Lower lobe of right lung (tissue), 2 donors: ENCODE data around the gene KCTD5. TPM values are rescaled to one million over a fixed set of nuclear protein-coding genes. Genes with fewer than 3 reads are reported as not detected.
"Not testable (repeated sequence)": the region's sequence is repeated elsewhere in the genome, so short reads cannot be mapped to it uniquely, and the experiment has no call there.

ENCODE experiments used
- ATAC-seq, 2 donors: fragments of 200-7000 bp; cut with Tn5 transposase; one replicate each; pipeline ENCODE4 v1.9.1; 2020 to 2022; ENCODE audit warnings: mild to moderate bottlenecking in 2 of 2, moderate library complexity in 2 of 2
- DNase-seq: peaks from one replicate; pipeline ENCODE4 v3.0.0-alpha.2; 2020
- H3K27ac ChIP-seq: fragments of 200-600 bp; one replicate; pipeline ENCODE4 v1.8.0; 2022
- H3K27me3 ChIP-seq: fragments of 200-600 bp; one replicate; pipeline ENCODE4 v1.8.0; 2022; ENCODE audit warnings: low read depth
- H3K36me3 ChIP-seq: fragments of 200-600 bp; one replicate; pipeline ENCODE4 v1.8.0; 2022; ENCODE audit warnings: mild to moderate bottlenecking
- H3K4me1 ChIP-seq: fragments of 200-600 bp; one replicate; pipeline ENCODE4 v1.8.0; 2022
- H3K4me3 ChIP-seq: fragments of 200-600 bp; one replicate; pipeline ENCODE4 v1.8.0; 2022; ENCODE audit warnings: mild to moderate bottlenecking
- H3K9me3 ChIP-seq: fragments of 200-600 bp; one replicate; pipeline ENCODE4 v1.8.0; 2022
- CTCF ChIP-seq: fragments of 200-600 bp; IDR thresholded peaks from one replicate; pipeline ENCODE4 v1.8.0; 2022; ENCODE audit warnings: antibody characterized with exemption, mild to moderate bottlenecking
- intact Hi-C: fragments of 100-400 bp; cut with DNase I; formaldehyde crosslinking; loops from one replicate; pipeline ENCODE4 v1.11.0; 2022
- total RNA-seq: library from RNA; stranded (reverse); fragmentation: NEBNext Ultra II Directional; extraction: Animal tissue kit (Norgen Biotek cat#: 25700); gene quantifications from one replicate; pipeline ENCODE4 v1.2.1, GENCODE V29; 2021
- donor health status: DM: no; HTN: yes; CAD: no; lungs with severe emphysema.

The KCTD5 gene
- total RNA-seq, 1 donor from 2014 or later = 24.8 TPM

- H3K27ac ChIP-seq = no peak overlapping the region
- H3K4me1 ChIP-seq = peaks cover 27% of the 10 kb centered on the region
- ATAC-seq = no peak
- H3K9me3 ChIP-seq = no peaks in the 10 kb centered on the region
- no peak for DNase-seq
- peaks cover 23% of the 10 kb centered on the region for H3K36me3 ChIP-seq
- no peak for TF ChIP-seq CTCF
- H3K4me3 ChIP-seq = no peak overlapping the region
- no peaks in the 10 kb centered on the region for H3K27me3 ChIP-seq
- intact Hi-C loops = no loop called here
Observed at GRCh38 chr16:2691491-2692248, 9.3 kb downstream of the KCTD5 start.

GRCh38 chr16:2692251-2692947, 10.1 kb downstream of the KCTD5 start:
- peaks cover 30% of the 10 kb centered on the region for H3K36me3 ChIP-seq
- no peak overlapping the region for H3K4me3 ChIP-seq
- H3K4me1 ChIP-seq = peaks cover 20% of the 10 kb centered on the region
- ATAC-seq = no peak
- intact Hi-C loops = no loop called here
- H3K27ac ChIP-seq = peak overlapping the region; percentile 60
- TF ChIP-seq CTCF = no peak
- H3K9me3 ChIP-seq = no peaks in the 10 kb centered on the region
- no peaks in the 10 kb centered on the region for H3K27me3 ChIP-seq
- DNase-seq = no peak

GRCh38 chr16:2692948-2693651, 10.8 kb downstream of the KCTD5 start:
- no peak for TF ChIP-seq CTCF
- ATAC-seq (peak in 1 of 2 donors; percentile 8), DNase-seq (no peak)
- Histone ChIP-seq H3K36me3 (peaks cover 37% of the 10 kb centered on the region), H3K4me1 (peaks cover 14% of the 10 kb centered on the region), H3K9me3 (no peaks in the 10 kb centered on the region), H3K27me3 (no peaks in the 10 kb centered on the region), H3K27ac (peak overlapping the region; percentile 60), H3K4me3 (no peak overlapping the region)
- intact Hi-C loops = no loop called here

- H3K9me3 ChIP-seq, H3K4me3 ChIP-seq, H3K4me1 ChIP-seq, H3K27me3 ChIP-seq, ATAC-seq, DNase-seq, intact Hi-C loops, H3K27ac ChIP-seq: not testable (repeated sequence)
- H3K36me3 ChIP-seq = peaks cover 61% of the 10 kb centered on the region
Observed at GRCh38 chr16:2696601-2697250, 14.4 kb downstream of the KCTD5 start.

GRCh38 chr16:2697401-2697948, 15.2 kb downstream of the KCTD5 start:
- no peak for TF ChIP-seq CTCF
- peaks cover 61% of the 10 kb centered on the region for H3K36me3 ChIP-seq
- intact Hi-C loops = no loop called here
- no peak overlapping the region for H3K4me3 ChIP-seq
- DNase-seq (no peak), ATAC-seq (no peak)
- no peaks in the 10 kb centered on the region for H3K9me3 ChIP-seq
- peaks cover 8% of the 10 kb centered on the region for H3K4me1 ChIP-seq
- H3K27ac ChIP-seq = no peak overlapping the region
- no peaks in the 10 kb centered on the region for H3K27me3 ChIP-seq
